Mesothelial cell of epicardium (in vitro differentiated cells): ENCODE results near the gene AHDC1. TPM values are rescaled to one million over a fixed set of nuclear protein-coding genes. Genes with fewer than 3 reads are reported as not detected.

Experiments
- DNase-seq, 2 experiments: peaks; one replicate each; pipeline ENCODE4 v3.0.0; 2021; ENCODE audit warnings: low spot score in 2 of 2; ENCODE audit not compliant: unreplicated experiment in 2 of 2
- H3K27ac Mint-ChIP-seq: 2 replicates; pipeline ENCODE4 v1.8.0; 2021; ENCODE audit warnings: mixed read lengths
- H3K27me3 Mint-ChIP-seq: 2 replicates; pipeline ENCODE4 v1.8.0; 2021; ENCODE audit warnings: low read depth, mixed read lengths
- H3K36me3 Mint-ChIP-seq: 2 replicates; pipeline ENCODE4 v1.8.0; 2021; ENCODE audit warnings: mixed read lengths
- H3K4me1 Mint-ChIP-seq: 2 replicates; pipeline ENCODE4 v1.8.0; 2021; ENCODE audit warnings: mixed read lengths
- H3K4me3 Mint-ChIP-seq: 2 replicates; pipeline ENCODE4 v1.8.0; 2021; ENCODE audit warnings: mild to moderate bottlenecking, moderate library complexity, mixed read lengths
- H3K9me3 Mint-ChIP-seq: 2 replicates; pipeline ENCODE4 v1.8.0; 2021; ENCODE audit warnings: mixed read lengths
- CTCF ChIP-seq: fragments of 200-600 bp; sonication (generic); IDR thresholded peaks from one replicate; pipeline ENCODE4 v1.5.0; 2021; ENCODE audit warnings: antibody characterized with exemption; ENCODE audit not compliant: unreplicated experiment
- total RNA-seq: library from RNA; stranded (reverse); gene quantifications from 3 replicates; pipeline ENCODE4 v1.2.1, GENCODE V29; 2021

The AHDC1 gene
- total RNA-seq, 1 donor from 2014 or later, result 73.5 TPM

- Mint-ChIP-seq H3K4me3 (peak overlapping the region; percentile 58), H3K4me1 (peaks cover 21% of the 10 kb centered on the region), H3K9me3 (no peaks in the 10 kb centered on the region), H3K27me3 (peaks cover 13% of the 10 kb centered on the region), H3K27ac (no peak overlapping the region), H3K36me3 (no peaks in the 10 kb centered on the region)
- no peak for TF ChIP-seq CTCF
- DNase-seq, result no peak
Observed at GRCh38 chr1:27635396-27636142, 31.6 kb upstream of the AHDC1 start.

- no peaks in the 10 kb centered on the region for H3K36me3 Mint-ChIP-seq
- peaks cover 13% of the 10 kb centered on the region for H3K27me3 Mint-ChIP-seq
- H3K4me1 Mint-ChIP-seq, result peaks cover 21% of the 10 kb centered on the region
- DNase-seq, result no peak
- H3K4me3 Mint-ChIP-seq, result peak within 1 kb of the TSS; percentile 59
- TF ChIP-seq CTCF, result no peak
- H3K27ac Mint-ChIP-seq, result peak within 1 kb of the TSS; percentile 30
- H3K9me3 Mint-ChIP-seq, result no peaks in the 10 kb centered on the region
Observed at GRCh38 chr1:27634985-27635367, 31.0 kb upstream of the AHDC1 start, which contains the start of gene FGR. TSS of gene FGR (minus strand) at chr1:27635185. CDS start at chr1:27623916, 11,269 bp downstream.

- DNase-seq, result peak in 1 of 2 experiments; percentile 61
- H3K36me3 Mint-ChIP-seq, result no peaks in the 10 kb centered on the region
- no peak for TF ChIP-seq CTCF
- H3K4me3 Mint-ChIP-seq, result peak overlapping the region; percentile 59
- H3K27ac Mint-ChIP-seq, result peak overlapping the region; percentile 30
- peaks cover 13% of the 10 kb centered on the region for H3K27me3 Mint-ChIP-seq
- H3K4me1 Mint-ChIP-seq, result peaks cover 21% of the 10 kb centered on the region
- no peaks in the 10 kb centered on the region for H3K9me3 Mint-ChIP-seq
Observed at GRCh38 chr1:27634177-27634984, 30.4 kb upstream of the AHDC1 start.

- Mint-ChIP-seq H3K4me1 (peaks cover 21% of the 10 kb centered on the region), H3K36me3 (no peaks in the 10 kb centered on the region), H3K27me3 (peaks cover 15% of the 10 kb centered on the region), H3K4me3 (peak overlapping the region; percentile 58), H3K27ac (no peak overlapping the region), H3K9me3 (no peaks in the 10 kb centered on the region)
- no peak for DNase-seq
- TF ChIP-seq CTCF, result no peak
Observed at GRCh38 chr1:27633640-27634176, 29.8 kb upstream of the AHDC1 start.

GRCh38 chr1:27633298-27633610 is 29.3 kb upstream of the AHDC1 start:
- TF ChIP-seq CTCF, result no peak
- no peaks in the 10 kb centered on the region for H3K9me3 Mint-ChIP-seq
- H3K27me3 Mint-ChIP-seq, result peaks cover 15% of the 10 kb centered on the region
- peak overlapping the region; percentile 58 for H3K4me3 Mint-ChIP-seq
- H3K36me3 Mint-ChIP-seq, result no peaks in the 10 kb centered on the region
- H3K27ac Mint-ChIP-seq, result no peak overlapping the region
- DNase-seq, result no peak
- H3K4me1 Mint-ChIP-seq, result peaks cover 21% of the 10 kb centered on the region
